Measurements from ENCODE around the gene TUSC1.

Gene TUSC1

DNA sequence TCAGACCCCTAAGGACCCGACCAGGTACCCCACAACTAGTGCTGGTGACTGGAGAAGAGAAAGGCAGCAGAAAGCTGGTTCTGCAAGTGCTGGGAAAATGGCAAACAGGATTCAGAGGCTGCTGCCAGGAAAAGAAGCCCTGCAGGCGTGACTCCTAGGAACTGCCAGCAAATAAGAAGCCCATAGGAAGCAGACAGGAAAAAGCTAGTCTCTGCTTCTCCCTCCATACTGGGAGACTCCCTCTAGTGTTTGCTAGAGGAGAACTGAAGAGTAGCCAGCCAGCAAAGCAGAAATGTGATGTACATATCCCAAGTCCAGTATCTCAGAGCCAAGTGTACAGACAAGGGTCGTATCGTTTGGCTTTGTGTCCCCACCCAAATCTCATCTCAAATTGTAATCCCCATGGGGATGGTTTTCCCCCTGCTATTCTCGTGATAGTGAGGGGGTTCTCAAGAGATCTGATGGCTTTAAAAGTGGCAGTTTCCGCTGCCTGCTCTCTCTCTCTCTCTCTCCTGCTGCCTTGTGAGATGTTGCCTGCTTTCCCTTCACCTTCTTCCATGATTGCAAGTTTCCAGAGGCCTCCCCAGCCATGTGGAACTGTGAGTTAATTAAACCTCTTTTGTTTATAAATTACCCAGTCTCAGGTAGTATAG lies 38.1 kb upstream of the TUSC1 start:
- Histone ChIP-seq H3K4me3 (replicated peaks; ENCODE audit: insufficient read depth, low read length) (no peak overlapping the region), H3K27ac (replicated peaks) (no peak overlapping the region), H3K27me3 (ENCODE audit: insufficient read depth, poor library complexity, severe bottlenecking) (no peaks in the 10 kb centered on the region)
- no peak for DNase-seq (ENCODE audit: low read depth in 1 of 2, low spot score in 1 of 2)
- TF ChIP-seq GABPA (IDR thresholded peaks at IDR 0.05; ENCODE audit: low read depth) (no peak), POLR2AphosphoS5 (IDR thresholded peaks at IDR 0.05; ENCODE audit: low read depth) (no peak), CTCF (IDR thresholded peaks at IDR 0.05; ENCODE audit: insufficient read depth, low read length) (no peak), SPI1 (IDR thresholded peaks at IDR 0.05; ENCODE audit: borderline replicate concordance, low read depth) (no peak)
- TF ChIP-seq, protein P1, sequence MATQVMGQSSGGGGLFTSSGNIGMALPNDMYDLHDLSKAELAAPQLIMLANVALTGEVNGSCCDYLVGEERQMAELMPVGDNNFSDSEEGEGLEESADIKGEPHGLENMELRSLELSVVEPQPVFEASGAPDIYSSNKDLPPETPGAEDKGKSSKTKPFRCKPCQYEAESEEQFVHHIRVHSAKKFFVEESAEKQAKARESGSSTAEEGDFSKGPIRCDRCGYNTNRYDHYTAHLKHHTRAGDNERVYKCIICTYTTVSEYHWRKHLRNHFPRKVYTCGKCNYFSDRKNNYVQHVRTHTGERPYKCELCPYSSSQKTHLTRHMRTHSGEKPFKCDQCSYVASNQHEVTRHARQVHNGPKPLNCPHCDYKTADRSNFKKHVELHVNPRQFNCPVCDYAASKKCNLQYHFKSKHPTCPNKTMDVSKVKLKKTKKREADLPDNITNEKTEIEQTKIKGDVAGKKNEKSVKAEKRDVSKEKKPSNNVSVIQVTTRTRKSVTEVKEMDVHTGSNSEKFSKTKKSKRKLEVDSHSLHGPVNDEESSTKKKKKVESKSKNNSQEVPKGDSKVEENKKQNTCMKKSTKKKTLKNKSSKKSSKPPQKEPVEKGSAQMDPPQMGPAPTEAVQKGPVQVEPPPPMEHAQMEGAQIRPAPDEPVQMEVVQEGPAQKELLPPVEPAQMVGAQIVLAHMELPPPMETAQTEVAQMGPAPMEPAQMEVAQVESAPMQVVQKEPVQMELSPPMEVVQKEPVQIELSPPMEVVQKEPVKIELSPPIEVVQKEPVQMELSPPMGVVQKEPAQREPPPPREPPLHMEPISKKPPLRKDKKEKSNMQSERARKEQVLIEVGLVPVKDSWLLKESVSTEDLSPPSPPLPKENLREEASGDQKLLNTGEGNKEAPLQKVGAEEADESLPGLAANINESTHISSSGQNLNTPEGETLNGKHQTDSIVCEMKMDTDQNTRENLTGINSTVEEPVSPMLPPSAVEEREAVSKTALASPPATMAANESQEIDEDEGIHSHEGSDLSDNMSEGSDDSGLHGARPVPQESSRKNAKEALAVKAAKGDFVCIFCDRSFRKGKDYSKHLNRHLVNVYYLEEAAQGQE (IDR thresholded peaks at IDR 0.05; ENCODE audit: insufficient replicate concordance, low read depth): no peak

DNA sequence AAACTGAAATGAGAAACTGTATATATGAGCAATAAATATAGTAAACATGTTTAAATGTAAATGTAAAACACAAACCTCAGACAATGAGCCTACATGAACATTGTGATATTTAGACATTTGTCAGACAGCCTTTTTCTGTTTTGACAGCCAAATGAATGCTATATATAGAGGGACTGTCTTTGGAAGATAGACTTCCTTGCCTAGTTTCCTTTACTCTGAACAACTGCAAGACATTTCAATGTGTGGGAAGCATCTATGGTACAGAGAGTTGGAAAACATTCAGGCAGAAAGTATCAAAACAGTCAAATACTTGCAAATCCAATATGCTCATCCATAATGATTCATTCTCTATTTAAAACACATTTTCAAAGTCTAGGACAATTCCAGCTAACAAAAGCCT lies 31.7 kb upstream of the TUSC1 start:
- TF ChIP-seq GABPA (IDR thresholded peaks at IDR 0.05; ENCODE audit: low read depth): no peak
- TF ChIP-seq SPI1 (IDR thresholded peaks at IDR 0.05; ENCODE audit: borderline replicate concordance, low read depth): no peak
- Histone ChIP-seq H3K27ac (replicated peaks) (no peak overlapping the region), H3K4me3 (replicated peaks; ENCODE audit: insufficient read depth, low read length) (no peak overlapping the region), H3K27me3 (ENCODE audit: insufficient read depth, poor library complexity, severe bottlenecking) (no peaks in the 10 kb centered on the region)
- DNase-seq (ENCODE audit: low read depth in 1 of 2, low spot score in 1 of 2): no peak

GRCh38 chr9:25704800-25705199 lies 26.6 kb upstream of the TUSC1 start:
- DNase-seq (ENCODE audit: low read depth in 1 of 2, low spot score in 1 of 2): no peak

More at GRCh38 chr9:25704800-25705199, 26.6 kb upstream of the TUSC1 start:
- H3K27me3 ChIP-seq (ENCODE audit: insufficient read depth, poor library complexity, severe bottlenecking): no peaks in the 10 kb centered on the region
- TF ChIP-seq SPI1 (IDR thresholded peaks at IDR 0.05; ENCODE audit: borderline replicate concordance, low read depth): no peak
- no peak for TF ChIP-seq POLR2AphosphoS5 (IDR thresholded peaks at IDR 0.05; ENCODE audit: low read depth)
- TF ChIP-seq, protein P1 (IDR thresholded peaks at IDR 0.05; ENCODE audit: insufficient replicate concordance, low read depth): no peak
- TF ChIP-seq GABPA (IDR thresholded peaks at IDR 0.05; ENCODE audit: low read depth): no peak
- TF ChIP-seq CTCF (IDR thresholded peaks at IDR 0.05; ENCODE audit: insufficient read depth, low read length): no peak
- H3K4me3 ChIP-seq (replicated peaks; ENCODE audit: insufficient read depth, low read length): no peak overlapping the region
- H3K27ac ChIP-seq (replicated peaks): no peak overlapping the region

Measured in HL-60 (cell line).